ENCODE results near the gene RFFL. TPM values are rescaled to one million over a fixed set of nuclear protein-coding genes. Genes with fewer than 3 reads are reported as not detected.
"Not testable (repeated sequence)": the region's sequence is repeated elsewhere in the genome, so short reads cannot be mapped to it uniquely, and the experiment has no call there.

RFFL gene
- total and polyA plus RNA-seq, 7 donors, result 7.0 to 39.5 (median 23.6) TPM

DNA sequence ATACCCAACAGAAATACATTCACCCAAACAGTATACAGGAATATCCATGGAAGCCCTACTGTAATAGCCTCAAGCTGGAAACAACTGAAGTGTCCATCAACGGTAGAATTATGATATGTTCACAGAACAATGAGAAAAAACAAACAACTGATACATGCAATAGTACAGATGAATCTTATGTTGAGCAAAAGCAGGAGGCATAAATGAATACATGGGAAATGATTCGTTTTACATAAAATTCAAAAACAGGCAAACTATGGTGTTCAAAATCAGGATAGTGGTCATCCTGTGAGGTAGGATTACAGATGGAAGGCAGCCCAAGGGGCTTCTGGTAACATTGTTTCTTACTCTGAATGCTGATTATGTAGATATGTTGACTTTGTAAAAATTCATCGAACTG lies 25.1 kb downstream of the RFFL start:
- Histone ChIP-seq H3K9me3 (no peaks in the 10 kb centered on the region), H3K4me1 (no peaks in the 10 kb centered on the region), H3K27me3 (ENCODE audit: insufficient read depth in 3 of 3, low read length in 2 of 3) (no peaks in the 10 kb centered on the region), H3K36me3 (ENCODE audit: insufficient read depth in 1 of 2, low read depth in 1 of 2) (peaks cover 0 to 17% of the 10 kb centered on the region in 2 donors), H3K27ac (no peak overlapping the region), H3K4me3 (no peak overlapping the region)
- intact Hi-C loops (cut with DNase I), result no loop called here
- TF ChIP-seq, protein P1, sequence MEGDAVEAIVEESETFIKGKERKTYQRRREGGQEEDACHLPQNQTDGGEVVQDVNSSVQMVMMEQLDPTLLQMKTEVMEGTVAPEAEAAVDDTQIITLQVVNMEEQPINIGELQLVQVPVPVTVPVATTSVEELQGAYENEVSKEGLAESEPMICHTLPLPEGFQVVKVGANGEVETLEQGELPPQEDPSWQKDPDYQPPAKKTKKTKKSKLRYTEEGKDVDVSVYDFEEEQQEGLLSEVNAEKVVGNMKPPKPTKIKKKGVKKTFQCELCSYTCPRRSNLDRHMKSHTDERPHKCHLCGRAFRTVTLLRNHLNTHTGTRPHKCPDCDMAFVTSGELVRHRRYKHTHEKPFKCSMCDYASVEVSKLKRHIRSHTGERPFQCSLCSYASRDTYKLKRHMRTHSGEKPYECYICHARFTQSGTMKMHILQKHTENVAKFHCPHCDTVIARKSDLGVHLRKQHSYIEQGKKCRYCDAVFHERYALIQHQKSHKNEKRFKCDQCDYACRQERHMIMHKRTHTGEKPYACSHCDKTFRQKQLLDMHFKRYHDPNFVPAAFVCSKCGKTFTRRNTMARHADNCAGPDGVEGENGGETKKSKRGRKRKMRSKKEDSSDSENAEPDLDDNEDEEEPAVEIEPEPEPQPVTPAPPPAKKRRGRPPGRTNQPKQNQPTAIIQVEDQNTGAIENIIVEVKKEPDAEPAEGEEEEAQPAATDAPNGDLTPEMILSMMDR (IDR thresholded peaks at IDR 0.05), result no peak
- ATAC-seq, result no peak
- WGBS, 3 donors, result 89 to 94% (median 91%) methylated on average over 3 of the region's 3 CpGs
- DNase-seq, result no peak

DNA sequence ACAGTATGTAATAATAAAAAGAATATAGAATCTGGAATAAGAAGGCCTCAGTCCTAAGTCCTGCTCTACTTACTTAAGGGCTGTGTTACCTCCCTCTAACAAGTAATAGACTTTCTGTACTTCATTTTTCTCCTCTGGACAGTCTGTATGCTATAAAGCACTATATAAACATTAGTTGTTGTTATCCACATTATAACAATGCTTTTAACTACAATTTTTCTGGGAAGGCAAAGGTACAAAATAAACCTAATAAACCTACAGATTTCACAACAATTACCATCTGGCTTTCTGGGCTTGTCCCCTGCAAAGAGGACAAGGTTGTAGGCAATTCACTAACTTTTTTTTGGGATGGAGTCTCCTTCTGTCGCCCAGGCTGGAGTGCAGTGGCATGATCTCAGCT lies 32.7 kb downstream of the RFFL start:
- no peaks in the 10 kb centered on the region for H3K9me3 ChIP-seq
- no peak overlapping the region for H3K27ac ChIP-seq
- TF ChIP-seq, protein P1 (IDR thresholded peaks at IDR 0.05), result no peak
- DNase-seq, result no peak
- no peaks in the 10 kb centered on the region for H3K27me3 ChIP-seq (ENCODE audit: insufficient read depth in 3 of 3, low read length in 2 of 3)
- intact Hi-C loops (cut with DNase I), result no loop called here
- ATAC-seq, result no peak
- H3K36me3 ChIP-seq (ENCODE audit: insufficient read depth in 1 of 2, low read depth in 1 of 2), result peaks cover 0 to 35% of the 10 kb centered on the region in 2 donors
- WGBS, 3 donors, result 90 to 100% (median 94%) methylated on average over 1 of the region's 1 CpG
- H3K4me3 ChIP-seq, result no peak overlapping the region
- H3K4me1 ChIP-seq, result no peaks in the 10 kb centered on the region

DNA sequence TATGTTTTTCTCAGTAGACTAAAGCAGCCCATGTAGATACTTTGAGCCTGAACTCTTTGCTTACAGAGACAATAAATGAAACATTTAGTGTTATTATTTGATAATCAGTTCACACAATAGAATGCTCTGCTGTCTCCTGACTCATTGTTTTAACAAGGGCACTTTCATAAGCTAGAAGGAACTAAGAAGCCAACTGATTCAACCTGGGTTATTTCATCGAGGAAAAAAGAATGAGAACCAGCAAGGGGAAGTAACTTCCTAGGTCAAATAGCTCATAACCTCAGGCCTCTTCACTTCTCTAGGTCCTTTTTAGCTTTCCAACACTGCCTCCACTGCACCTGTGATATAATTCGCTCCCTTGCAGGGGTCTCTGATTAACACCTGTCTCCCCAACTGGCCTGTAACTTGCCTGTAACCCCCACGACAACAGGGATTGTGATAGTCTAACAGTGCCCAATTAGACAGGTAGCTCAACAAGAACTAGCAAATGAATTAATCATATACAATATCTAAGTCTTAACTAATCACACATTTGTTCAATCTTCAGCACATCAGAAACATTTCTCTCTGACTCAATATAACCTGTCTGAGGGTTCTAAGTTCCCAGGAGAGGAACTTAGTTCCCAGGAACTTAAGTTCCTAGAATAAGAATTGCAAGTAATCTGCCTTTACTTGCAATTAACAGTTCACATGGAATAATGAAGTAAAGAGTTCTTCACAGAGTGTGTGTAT lies 34.8 kb downstream of the RFFL start:
- H3K4me3 ChIP-seq, result no peak overlapping the region
- no peaks in the 10 kb centered on the region for H3K27me3 ChIP-seq (ENCODE audit: insufficient read depth in 3 of 3, low read length in 2 of 3)
- H3K4me1 ChIP-seq, result no peaks in the 10 kb centered on the region
- ATAC-seq (no peak), DNase-seq (no peak)
- WGBS, 3 donors, result 81 to 89% (median 86%) methylated on average over 3 of the region's 3 CpGs
- TF ChIP-seq, protein P1 (IDR thresholded peaks at IDR 0.05), result no peak
- intact Hi-C loops (cut with DNase I), result no loop called here
- H3K9me3 ChIP-seq, result no peaks in the 10 kb centered on the region
- H3K36me3 ChIP-seq (ENCODE audit: insufficient read depth in 1 of 2, low read depth in 1 of 2), result peaks cover 0 to 45% of the 10 kb centered on the region in 2 donors
- no peak overlapping the region for H3K27ac ChIP-seq

- WGBS, 3 donors, result 91 to 94% (median 92%) methylated on average over 4 of the region's 4 CpGs
Observed at GRCh38 chr17:35028097-35028496, 35.4 kb downstream of the RFFL start.

GRCh38 chr17:35025541-35025940 lies 38.0 kb downstream of the RFFL start:
- intact Hi-C loops (cut with DNase I), result no loop called here
- 75 to 86% (median 84%) methylated on average over 1 of the region's 1 CpG for WGBS, 3 donors
- no peak for DNase-seq
- TF ChIP-seq, protein P1 (IDR thresholded peaks at IDR 0.05), result no peak
- H3K4me3 ChIP-seq, result no peak overlapping the region
- no peaks in the 10 kb centered on the region for H3K9me3 ChIP-seq
- peaks cover 13% of the 10 kb centered on the region for H3K4me1 ChIP-seq
- peaks cover 0 to 50% of the 10 kb centered on the region in 2 donors for H3K36me3 ChIP-seq (ENCODE audit: insufficient read depth in 1 of 2, low read depth in 1 of 2)
- H3K27me3 ChIP-seq (ENCODE audit: insufficient read depth in 3 of 3, low read length in 2 of 3), result no peaks in the 10 kb centered on the region
- no peak overlapping the region for H3K27ac ChIP-seq
- no peak for ATAC-seq

More at GRCh38 chr17:35028097-35028496, 35.4 kb downstream of the RFFL start:
- H3K9me3 ChIP-seq; ATAC-seq; intact Hi-C loops (cut with DNase I); DNase-seq; H3K4me3 ChIP-seq; H3K27ac ChIP-seq; H3K27me3 ChIP-seq (ENCODE audit: insufficient read depth in 3 of 3, low read length in 2 of 3); H3K4me1 ChIP-seq: not testable (repeated sequence)
- H3K36me3 ChIP-seq (ENCODE audit: insufficient read depth in 1 of 2, low read depth in 1 of 2), result peaks cover 0 to 43% of the 10 kb centered on the region in 2 donors

Data from psoas muscle (tissue), 8 donors.